ENCODE data around the gene KIAA2012.
A peak's percentile ranks its signal among the peaks of the same experiment; 100 is the strongest.
"Not testable (repeated sequence)": the region's sequence is repeated elsewhere in the genome, so short reads cannot be mapped to it uniquely, and the experiment has no call there.

Gene KIAA2012

DNA sequence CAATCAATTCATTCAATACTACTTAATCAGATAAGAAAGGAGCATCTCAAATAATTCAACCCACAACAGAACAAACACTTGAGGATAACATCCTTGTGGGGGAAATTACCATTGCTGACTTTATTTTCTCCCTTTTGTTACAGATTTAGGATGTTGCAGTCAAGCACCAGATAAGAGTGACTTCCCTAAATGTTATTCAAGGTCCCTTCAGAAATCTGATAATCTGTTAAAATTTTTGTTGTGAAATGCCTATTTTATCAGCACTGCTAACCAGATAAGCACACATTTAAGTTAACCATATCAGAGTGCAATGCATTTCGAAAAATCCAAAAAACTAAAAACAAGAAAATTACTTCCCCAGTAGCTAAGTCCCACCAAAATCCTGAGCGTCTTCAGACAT is 131.8 kb downstream of the KIAA2012 start:
- no peak for DNase-seq

DNA sequence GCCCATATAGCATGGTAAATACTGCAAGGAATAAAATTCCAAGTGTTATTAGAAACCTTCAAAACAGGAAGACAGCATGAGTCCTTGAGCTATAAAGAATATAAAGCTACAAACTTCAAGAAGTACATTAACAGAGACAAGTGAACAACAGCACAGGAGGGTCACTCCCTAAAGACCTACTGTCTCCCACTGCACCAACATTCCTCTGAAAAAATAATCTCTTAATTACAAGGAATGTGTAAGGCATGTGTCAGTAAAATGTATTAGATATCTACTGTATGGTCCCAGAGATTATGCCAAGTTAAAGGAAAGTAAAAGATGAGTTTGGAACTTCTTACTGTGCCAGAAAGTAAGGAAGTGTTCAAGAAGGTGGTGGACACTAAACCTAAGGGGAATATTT is 135.5 kb downstream of the KIAA2012 start:
- no peak for DNase-seq

DNA sequence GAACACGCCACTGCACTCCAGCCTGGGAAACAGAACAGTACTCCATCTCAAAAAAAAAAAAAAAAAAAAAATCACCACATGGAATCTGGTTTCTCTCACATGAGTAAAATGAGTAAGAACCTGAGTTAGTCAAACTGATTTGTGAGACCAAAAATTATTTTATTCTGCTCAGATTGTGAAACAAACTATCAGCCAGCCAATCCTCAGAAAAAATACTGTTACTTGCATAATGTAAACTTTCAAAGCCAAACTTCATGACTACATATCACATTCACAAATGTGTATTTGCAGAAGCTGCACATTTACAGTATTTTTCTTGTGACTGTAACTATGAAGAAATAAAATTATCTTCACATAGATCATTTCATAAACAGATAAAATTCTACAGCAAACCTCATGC is 142.1 kb downstream of the KIAA2012 start:
- no peak for DNase-seq

DNA sequence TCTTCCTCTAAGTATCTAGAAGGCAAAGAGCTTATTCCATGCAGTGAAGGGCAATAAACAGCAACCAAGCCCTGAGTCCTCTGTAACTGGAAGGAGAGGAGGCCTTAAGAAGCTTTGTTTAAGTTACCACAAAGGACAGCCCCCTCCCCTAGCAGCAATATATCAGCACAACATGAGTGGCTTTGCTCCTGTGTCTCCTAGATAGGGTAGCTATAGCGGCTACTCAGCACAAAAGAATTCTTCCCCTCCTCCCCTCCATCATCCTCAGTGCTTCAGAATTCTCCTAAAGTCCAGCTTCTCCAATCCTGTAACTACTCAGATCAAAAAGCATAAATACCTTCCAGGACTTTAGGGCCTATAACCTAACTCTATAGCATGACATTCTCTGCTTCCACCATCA is 148.8 kb downstream of the KIAA2012 start:
- no peak for DNase-seq

DNA sequence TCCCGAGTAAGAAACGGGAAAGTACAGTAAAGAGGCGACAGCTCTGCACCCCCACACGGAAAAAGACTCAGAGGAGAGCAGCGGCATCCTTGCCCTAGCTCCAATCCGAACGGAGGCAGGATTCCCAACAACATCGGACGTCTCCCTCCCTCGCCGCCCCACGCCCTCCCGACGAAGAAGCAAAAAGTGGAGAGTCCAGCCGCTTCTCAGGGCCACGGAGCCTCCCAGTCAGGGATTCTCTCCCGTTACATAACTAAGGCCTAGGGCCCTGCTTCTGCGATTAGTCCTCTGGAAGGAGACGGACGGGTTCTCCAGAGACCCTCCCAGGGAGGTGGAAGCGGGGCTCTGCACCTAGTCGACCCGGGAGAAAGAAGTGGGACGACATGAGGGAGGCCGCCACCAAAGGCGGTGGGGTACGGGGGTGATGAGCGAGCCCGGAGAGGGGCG is 164.8 kb downstream of the KIAA2012 start:
- peak in 1 of 2 experiments; percentile 26 for DNase-seq

DNA sequence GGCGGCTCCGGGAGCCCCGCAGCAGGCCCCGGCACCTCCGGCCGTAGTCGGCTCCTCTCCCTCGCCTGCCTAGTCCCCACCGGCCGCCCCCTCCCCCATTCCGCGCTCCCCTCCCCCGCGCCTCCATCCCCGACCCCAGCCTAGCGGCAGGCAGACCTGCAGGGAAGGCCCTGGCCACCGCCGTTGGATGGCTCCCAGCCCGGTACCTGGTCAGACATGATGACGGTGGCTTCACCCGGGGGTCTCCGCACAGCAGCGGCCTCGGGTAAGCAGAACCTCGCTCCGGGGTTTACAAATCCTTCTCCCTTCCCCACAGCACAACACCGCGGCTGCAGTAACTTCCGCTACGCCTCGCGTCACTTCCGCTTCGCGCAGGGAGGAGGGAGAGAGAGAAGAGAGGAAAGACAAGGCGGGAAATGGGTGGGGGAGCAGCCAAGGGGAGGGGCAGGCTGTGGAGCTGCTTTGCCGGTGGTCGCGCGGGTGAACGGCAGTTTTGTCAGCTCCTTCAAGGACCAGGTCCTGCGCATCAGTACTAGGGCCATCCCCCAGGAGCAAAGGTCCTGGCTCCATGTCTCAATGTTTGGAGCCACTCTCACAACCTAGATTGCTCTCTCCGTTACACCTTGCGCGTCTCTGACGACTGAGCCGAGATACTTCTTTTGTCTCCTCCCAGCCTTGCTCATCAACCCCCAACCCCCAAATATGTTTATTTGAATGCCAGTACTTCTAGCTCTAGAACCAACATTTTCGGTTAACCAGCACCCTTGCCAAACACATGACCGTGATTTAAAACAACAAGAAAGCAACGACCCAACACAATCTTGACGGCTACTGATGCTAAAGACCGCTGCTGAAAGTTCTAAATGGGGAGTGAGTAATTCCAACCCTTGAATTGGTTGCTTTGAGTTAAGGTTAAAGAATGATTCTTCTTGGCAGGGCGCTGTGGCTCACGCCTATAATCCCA is 165.5 kb downstream of the KIAA2012 start, which contains the start of gene SUMO1:
TSS of gene SUMO1 (minus strand) at position 364 of the 964 bp plus-strand sequence. CDS start at position 218, 146 bp downstream.
- peak; percentile 68 to 70 for DNase-seq

DNA sequence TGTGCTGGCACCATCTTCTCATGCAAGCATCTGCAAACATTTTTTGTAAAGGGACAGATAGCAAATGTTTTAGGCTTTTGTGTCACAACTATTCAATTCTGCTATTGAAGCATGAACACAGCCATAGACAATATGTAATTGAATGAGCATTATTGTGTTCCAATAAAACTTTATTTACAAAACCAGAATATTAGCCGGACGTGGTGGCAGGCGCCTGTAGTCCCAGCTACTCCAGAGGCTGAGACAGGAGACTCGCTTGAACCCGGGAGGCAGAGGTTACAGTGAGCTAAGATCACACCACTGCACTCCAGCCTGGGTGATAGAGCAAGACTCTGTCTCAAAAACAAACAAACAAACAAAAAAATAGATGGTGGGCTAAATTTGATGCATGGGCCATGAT is 174.7 kb downstream of the KIAA2012 start:
- not testable (repeated sequence) for DNase-seq

DNA sequence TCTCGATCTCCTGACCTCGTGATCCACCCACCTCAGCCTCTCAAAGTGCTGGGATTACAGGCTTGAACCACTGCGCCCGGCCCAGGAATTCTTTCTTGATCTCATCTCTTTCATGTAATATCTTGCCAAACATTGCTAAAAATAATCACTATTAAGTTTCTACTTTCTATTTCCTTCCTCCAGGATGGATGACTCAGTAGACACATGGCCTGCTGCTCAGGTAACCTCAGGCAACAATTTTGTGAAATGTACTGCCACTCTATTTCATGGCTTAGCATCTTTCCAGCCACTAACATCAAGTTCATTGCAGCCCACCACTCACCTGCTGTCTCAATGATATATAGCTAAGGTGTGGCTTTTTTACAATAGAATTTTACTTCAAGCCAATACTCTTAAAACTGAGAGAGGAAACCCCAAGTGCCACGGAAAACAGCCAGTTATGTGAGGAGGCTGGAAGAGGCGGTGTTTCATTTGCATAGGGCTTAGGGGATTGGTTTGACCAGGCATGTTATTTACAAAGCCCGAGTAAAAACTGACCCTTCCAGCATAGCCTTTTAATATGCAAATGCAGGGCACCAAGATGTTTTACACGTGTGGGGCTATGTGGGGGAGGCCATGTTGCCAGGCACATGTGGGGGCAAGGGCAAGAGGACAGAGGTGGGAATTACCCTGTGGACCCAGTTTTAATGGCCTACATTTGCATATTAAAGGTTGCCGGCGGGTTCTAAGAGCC is 176.6 kb downstream of the KIAA2012 start:
- no peak for DNase-seq

DNA sequence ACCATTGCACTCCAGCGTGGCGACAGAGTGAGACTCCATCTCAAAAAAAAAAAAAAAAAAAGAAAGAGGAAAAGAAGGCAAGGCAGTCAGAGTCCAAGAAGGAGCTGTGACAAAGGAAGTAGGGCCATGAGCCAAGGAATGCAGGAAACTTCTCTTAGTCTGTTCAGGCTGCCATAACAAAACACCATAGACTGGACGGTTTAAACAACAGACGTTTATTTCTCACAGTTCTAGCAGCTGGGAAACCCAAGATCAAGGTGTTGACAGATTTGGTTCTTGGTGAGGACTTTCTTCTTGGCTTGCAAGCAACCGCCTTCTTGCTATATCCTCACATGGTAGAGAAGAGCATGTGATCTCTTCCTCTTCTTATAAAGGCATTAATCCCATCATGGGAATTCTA is 178.4 kb downstream of the KIAA2012 start:
- DNase-seq, result no peak

All from AML-193 (cell line).